CD4-positive, alpha-beta T cell (primary cell): Measurements from ENCODE around the gene CATSPERZ. TPM values are rescaled to one million over a fixed set of nuclear protein-coding genes. Genes with fewer than 3 reads are reported as not detected.
A peak's percentile ranks its signal among the peaks of the same experiment; 100 is the strongest.

Experiments used
- ATAC-seq: fragments of 200-7000 bp; cut with Tn5 transposase; one replicate; pipeline ENCODE4 v1.10.0; 2022; ENCODE audit warnings: mild to moderate bottlenecking; ENCODE audit not compliant: poor library complexity
- CTCF ChIA-PET: fragments of 350-600 bp; sonication (Branson Sonifier 250); formaldehyde crosslinking; loops from one replicate; lab custom pipeline; 2021; ENCODE audit warnings: antibody characterized with exemption, inconsistent platforms; lab: Charles Lee
- POLR2A ChIA-PET: fragments of 350-600 bp; sonication (Branson Sonifier 250); formaldehyde crosslinking; loops from one replicate; lab custom pipeline; 2021; ENCODE audit warnings: antibody characterized with exemption, inconsistent platforms; lab: Charles Lee
- DNase-seq, 14 experiments: peaks; one replicate each; pipeline ENCODE4 v3.0.0-alpha.2; 2013 to 2020; ENCODE audit warnings: mixed read lengths in 2 of 14
- H3K27ac ChIP-seq, 2 donors: one replicate each; pipeline versions ENCODE4 v1.5.1 to v1.7.0; 2013; ENCODE audit warnings: low read length in 2 of 2, low read depth in 1 of 2, mild to moderate bottlenecking in 1 of 2
- H3K27me3 ChIP-seq, 2 experiments: 1 replicate in 1 of 2; 2 replicates in 1 of 2; pipeline versions ENCODE4 v1.6.1 to v1.7.0; 2013; ENCODE audit warnings: low read length in 2 of 2, control low read depth in 1 of 2, mild to moderate bottlenecking in 1 of 2, moderate library complexity in 1 of 2; ENCODE audit not compliant: insufficient read depth in 2 of 2, control insufficient read depth in 1 of 2
- H3K36me3 ChIP-seq: one replicate; pipeline ENCODE4 v1.6.1; 2013; ENCODE audit warnings: low read length, control low read depth; ENCODE audit not compliant: insufficient read depth
- H3K4me1 ChIP-seq: one replicate; pipeline ENCODE4 v1.6.1; 2013; ENCODE audit warnings: low read length, control low read depth; ENCODE audit not compliant: insufficient read depth
- H3K4me3 ChIP-seq: one replicate; pipeline ENCODE4 v1.5.1; 2013; ENCODE audit warnings: mild to moderate bottlenecking, low read length, moderate library complexity
- H3K9me3 ChIP-seq, 2 experiments: 1 replicate in 1 of 2; 2 replicates in 1 of 2; pipeline versions ENCODE4 v1.6.1 to v1.7.0; 2013; ENCODE audit warnings: low read length in 2 of 2, mild to moderate bottlenecking in 2 of 2, control low read depth in 1 of 2, moderate library complexity in 1 of 2; ENCODE audit not compliant: control insufficient read depth in 1 of 2, insufficient read depth in 1 of 2
- H3K27ac Mint-ChIP-seq: one replicate; pipeline ENCODE4 v1.8.0; 2020; ENCODE audit warnings: mixed read lengths
- H3K27me3 Mint-ChIP-seq: one replicate; pipeline ENCODE4 v1.8.0; 2021; ENCODE audit warnings: mixed read lengths
- H3K36me3 Mint-ChIP-seq: one replicate; pipeline ENCODE4 v1.8.0; 2021; ENCODE audit warnings: low read depth, mixed read lengths
- H3K4me1 Mint-ChIP-seq: one replicate; pipeline ENCODE4 v1.8.0; 2021; ENCODE audit warnings: low read depth, mixed read lengths
- H3K4me3 Mint-ChIP-seq: one replicate; pipeline ENCODE4 v1.8.0; 2020; ENCODE audit warnings: mild to moderate bottlenecking, mixed read lengths
- H3K9me3 Mint-ChIP-seq: one replicate; pipeline ENCODE4 v1.8.0; 2020; ENCODE audit warnings: mixed read lengths
- intact Hi-C, 2 experiments: fragments of 100-400 bp; cut with DNase I in 1 of 2; cut with micrococcal nuclease in 1 of 2; formaldehyde crosslinking; loops; one replicate each; pipeline versions ENCODE4 v1.15.1 to v1.9.0; 2023 to 2025; cut with DNase I, micrococcal nuclease
- total RNA-seq, 174 experiments: library from RNA in 2 of 174; stranded (reverse) in 2 of 174; gene quantifications; one replicate each; pipeline ENCODE4 v1.2.3 and lab custom pipeline; 2021 to 2026
- TF ChIP-seq, protein P1 (sequence below): fragments of 200-600 bp; IDR thresholded peaks from one replicate; pipeline ENCODE4 v1.8.0; 2022; ENCODE audit warnings: antibody characterized with exemption, mild to moderate bottlenecking

Gene CATSPERZ
- total RNA-seq, 2 experiments from 2014 or later = not detected

DNA sequence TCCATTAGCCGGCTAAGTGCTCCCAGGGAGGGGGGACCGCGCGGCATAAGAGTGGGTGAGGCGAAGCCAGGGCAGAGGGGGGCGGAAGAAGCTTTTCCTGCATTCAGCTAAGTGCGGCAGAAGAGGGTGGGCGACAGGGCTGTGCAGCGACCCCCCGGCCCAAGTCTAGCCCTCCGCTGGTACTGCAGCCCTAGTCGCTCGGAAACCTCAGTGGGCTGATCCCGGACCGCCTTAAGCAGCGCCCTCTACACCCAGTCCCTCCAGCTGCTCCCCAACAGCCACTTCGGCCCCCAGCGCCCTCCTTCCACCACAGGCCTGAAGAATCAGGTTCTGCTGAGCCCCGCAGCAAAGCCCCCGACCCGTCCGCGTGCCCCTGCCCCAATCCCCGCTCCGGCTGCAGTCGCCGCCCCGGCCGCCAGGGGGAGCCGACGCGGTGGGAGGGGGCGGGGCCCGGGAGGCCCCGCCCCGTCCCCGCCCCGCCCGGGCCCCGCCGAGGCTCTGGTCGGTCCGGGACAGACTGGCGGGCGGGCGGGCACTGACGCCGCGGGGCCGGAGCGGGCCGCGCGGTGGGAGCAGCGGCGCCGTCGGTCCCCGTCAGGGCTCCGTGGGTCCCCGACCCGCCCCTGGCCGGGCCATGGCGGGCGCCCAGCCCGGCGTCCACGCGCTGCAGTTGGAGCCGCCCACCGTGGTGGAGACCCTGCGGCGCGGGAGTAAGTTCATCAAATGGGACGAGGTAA, 49.0 kb upstream of the CATSPERZ start, which contains the start of gene PLCB3:
Gene PLCB3, plus strand, starts transcription at position 515 of the 737 bp plus-strand sequence. Its CDS starts 120 bp downstream, at position 635.
- ChIA-PET POLR2A (interaction anchor here (0.8 to 4.5 kb wide), 8 partner anchors 10 to 45 kb away, joined by 3 to 35 read pairs (median 5); partner anchors contain the start of genes BAD, FERMT3, FKBP2 and NUDT22), CTCF (interaction anchor here (0.9 to 4.7 kb wide), 14 partner anchors 8 to 67 kb away, joined by 3 to 56 read pairs (median 5); partner anchors contain the start of genes CATSPERZ, ESRRA, FERMT3 and FKBP2)
- Histone ChIP-seq H3K9me3 (no peaks in the 10 kb centered on the region), H3K27ac (no peak within 1 kb of the TSS), H3K4me1 (peaks cover 44% of the 10 kb centered on the region), H3K36me3 (no peaks in the 10 kb centered on the region), H3K4me3 (peak within 1 kb of the TSS; percentile 78), H3K27me3 (no peaks in the 10 kb centered on the region)
- intact Hi-C loops = loop anchor here (1.0 to 10.0 kb wide), 6 partner anchors 18 to 404 kb away; partner anchors contain the start of genes ESRRA (in 1 of the 2) and STIP1 (in 1 of the 2)
- Mint-ChIP-seq H3K27ac (no peak within 1 kb of the TSS), H3K27me3 (no peaks in the 10 kb centered on the region), H3K9me3 (no peaks in the 10 kb centered on the region), H3K4me1 (peaks cover 25% of the 10 kb centered on the region), H3K4me3 (peak within 1 kb of the TSS; percentile 92), H3K36me3 (no peaks in the 10 kb centered on the region)
- ATAC-seq = peak; percentile 72
- TF ChIP-seq, protein P1, sequence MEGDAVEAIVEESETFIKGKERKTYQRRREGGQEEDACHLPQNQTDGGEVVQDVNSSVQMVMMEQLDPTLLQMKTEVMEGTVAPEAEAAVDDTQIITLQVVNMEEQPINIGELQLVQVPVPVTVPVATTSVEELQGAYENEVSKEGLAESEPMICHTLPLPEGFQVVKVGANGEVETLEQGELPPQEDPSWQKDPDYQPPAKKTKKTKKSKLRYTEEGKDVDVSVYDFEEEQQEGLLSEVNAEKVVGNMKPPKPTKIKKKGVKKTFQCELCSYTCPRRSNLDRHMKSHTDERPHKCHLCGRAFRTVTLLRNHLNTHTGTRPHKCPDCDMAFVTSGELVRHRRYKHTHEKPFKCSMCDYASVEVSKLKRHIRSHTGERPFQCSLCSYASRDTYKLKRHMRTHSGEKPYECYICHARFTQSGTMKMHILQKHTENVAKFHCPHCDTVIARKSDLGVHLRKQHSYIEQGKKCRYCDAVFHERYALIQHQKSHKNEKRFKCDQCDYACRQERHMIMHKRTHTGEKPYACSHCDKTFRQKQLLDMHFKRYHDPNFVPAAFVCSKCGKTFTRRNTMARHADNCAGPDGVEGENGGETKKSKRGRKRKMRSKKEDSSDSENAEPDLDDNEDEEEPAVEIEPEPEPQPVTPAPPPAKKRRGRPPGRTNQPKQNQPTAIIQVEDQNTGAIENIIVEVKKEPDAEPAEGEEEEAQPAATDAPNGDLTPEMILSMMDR = peak; percentile 64
- DNase-seq = peak in 13 of 14 experiments; percentile 39 to 82 (median 60)

DNA sequence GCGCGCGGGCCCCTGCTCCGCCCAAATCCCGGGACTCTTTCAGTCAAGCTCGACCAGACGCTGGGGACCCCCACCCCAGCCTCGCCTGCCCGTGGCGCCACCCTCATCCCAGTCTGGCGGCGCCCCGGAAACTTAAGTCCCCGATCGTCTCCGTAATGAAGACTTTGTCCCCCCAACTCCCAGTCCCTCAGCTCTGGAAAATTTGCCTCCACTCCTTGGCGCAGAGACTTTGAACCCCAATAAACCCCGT, 48.5 kb upstream of the CATSPERZ start:
- ATAC-seq (peak; percentile 7), DNase-seq (no peak)
- no peaks in the 10 kb centered on the region for H3K9me3 Mint-ChIP-seq
- H3K4me1 Mint-ChIP-seq = peaks cover 25% of the 10 kb centered on the region
- TF ChIP-seq, protein P1 = no peak
- H3K36me3 Mint-ChIP-seq = no peaks in the 10 kb centered on the region
- no peak overlapping the region for H3K27ac Mint-ChIP-seq
- no peaks in the 10 kb centered on the region for H3K27me3 Mint-ChIP-seq
- H3K4me3 Mint-ChIP-seq = peak overlapping the region; percentile 92
- CTCF ChIA-PET = interaction anchor here (0.9 to 4.7 kb wide), 14 partner anchors 9 to 66 kb away, joined by 3 to 56 read pairs (median 5); partner anchors contain the start of genes CATSPERZ, ESRRA, FERMT3 and FKBP2
- Histone ChIP-seq H3K4me3 (peak overlapping the region; percentile 78), H3K27ac (no peak overlapping the region), H3K4me1 (peaks cover 43% of the 10 kb centered on the region), H3K36me3 (peaks cover 3% of the 10 kb centered on the region), H3K27me3 (no peaks in the 10 kb centered on the region), H3K9me3 (no peaks in the 10 kb centered on the region)
- POLR2A ChIA-PET = interaction anchor here (0.7 to 4.5 kb wide), 7 partner anchors 11 to 493 kb away, joined by 3 to 35 read pairs (median 6); partner anchors contain the start of genes FERMT3, FKBP2, NUDT22 and TRPT1
- intact Hi-C loops = loop anchor here (1.0 to 10.0 kb wide), 6 partner anchors 18 to 403 kb away; partner anchors contain the start of genes ESRRA (in 1 of the 2) and STIP1 (in 1 of the 2)

DNA sequence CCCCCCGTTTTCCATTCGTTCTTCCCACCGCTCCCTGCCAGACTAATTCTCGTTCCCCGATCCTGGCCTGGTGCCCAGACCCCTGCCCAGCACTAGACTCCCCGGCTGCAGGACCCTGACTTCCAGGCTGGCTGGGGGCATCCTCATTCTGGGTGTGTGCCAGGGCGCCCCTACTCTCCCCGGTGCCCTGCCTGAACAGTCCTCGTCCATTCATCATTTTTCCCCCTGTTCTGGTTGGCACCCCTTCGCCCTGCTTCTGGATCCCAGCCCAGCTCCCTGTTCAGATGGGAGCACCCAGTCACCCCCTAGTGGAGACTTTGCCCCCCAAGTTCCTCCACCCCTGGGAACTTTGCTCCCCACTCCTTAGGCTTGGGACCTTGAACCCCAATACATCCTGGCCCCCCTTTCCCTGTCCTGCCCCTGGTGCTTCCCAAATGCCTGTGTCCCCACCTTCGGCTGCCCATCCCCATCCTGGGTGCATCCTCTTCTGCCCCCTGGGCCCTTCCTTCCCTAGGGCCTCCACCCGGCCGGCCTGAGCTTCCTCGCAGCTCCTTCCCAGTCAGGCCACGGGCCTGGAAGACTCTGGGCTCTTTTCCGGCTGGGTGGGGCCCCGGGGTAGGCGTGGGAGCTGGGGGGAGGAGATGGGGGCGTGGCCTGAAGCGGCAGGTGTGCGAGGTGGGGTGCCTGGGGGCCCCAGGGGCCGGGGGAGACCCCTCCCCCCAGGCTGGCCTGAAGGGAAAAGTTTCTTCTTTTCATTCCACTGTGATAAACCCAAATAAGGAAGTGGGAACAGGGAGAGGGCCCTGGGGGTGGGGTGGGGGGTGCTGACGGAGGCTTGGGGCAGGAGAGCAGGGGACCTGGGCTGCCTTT, 47.9 kb upstream of the CATSPERZ start:
- Mint-ChIP-seq H3K9me3 (no peaks in the 10 kb centered on the region), H3K27me3 (no peaks in the 10 kb centered on the region), H3K27ac (no peak overlapping the region), H3K4me1 (peaks cover 20% of the 10 kb centered on the region), H3K36me3 (no peaks in the 10 kb centered on the region), H3K4me3 (peak overlapping the region; percentile 92)
- POLR2A ChIA-PET = interaction anchor here (0.7 to 4.5 kb wide), 7 partner anchors 11 to 493 kb away, joined by 3 to 35 read pairs (median 6); partner anchors contain the start of genes FERMT3, FKBP2, NUDT22 and TRPT1
- no peaks in the 10 kb centered on the region for H3K27me3 ChIP-seq
- CTCF ChIA-PET = interaction anchor here (0.9 to 4.7 kb wide), 14 partner anchors 9 to 66 kb away, joined by 3 to 56 read pairs (median 5); partner anchors contain the start of genes CATSPERZ, ESRRA, FERMT3 and FKBP2
- TF ChIP-seq, protein P1 = no peak
- no peaks in the 10 kb centered on the region for H3K9me3 ChIP-seq
- ATAC-seq = no peak
- no peak overlapping the region for H3K27ac ChIP-seq
- H3K4me3 ChIP-seq = peak overlapping the region; percentile 78
- intact Hi-C loops = loop anchor here (1.0 to 10.0 kb wide), 3 partner anchors 17 to 403 kb away; partner anchors contain the start of gene STIP1 (in 1 of the 2)
- H3K4me1 ChIP-seq = peaks cover 38% of the 10 kb centered on the region
- H3K36me3 ChIP-seq = peaks cover 4% of the 10 kb centered on the region
- peak in 2 of 14 experiments; percentile 40 to 49 for DNase-seq
